HEK293 (cell line): ENCODE results near the gene ADAMTS4.

Experiments used
- TCF7L2 ChIP-seq: IDR thresholded peaks from 2 replicates; pipeline ENCODE4 v1.6.1; 2011; ENCODE audit warnings: low read depth, mild to moderate bottlenecking, inconsistent platforms, low read length, moderate library complexity, borderline replicate concordance
- ZNF19 ChIP-seq: fragments of 450-650 bp; formaldehyde crosslinking; IDR thresholded peaks from 2 replicates; pipeline ENCODE4; 2016; ENCODE audit warnings: missing biosample characterization, missing genetic modification characterization, low read depth
- ZNF23 ChIP-seq: fragments of 450-650 bp; formaldehyde crosslinking; IDR thresholded peaks from 2 replicates; pipeline ENCODE4 v1.5.1; 2016; ENCODE audit warnings: missing biosample characterization, missing genetic modification characterization, borderline replicate concordance
- ZNF521 ChIP-seq: fragments of 450-650 bp; formaldehyde crosslinking; IDR thresholded peaks from 2 replicates; pipeline ENCODE4 v1.5.1; 2017; ENCODE audit warnings: missing biosample characterization, mild to moderate bottlenecking, missing genetic modification characterization
- ZNF555 ChIP-seq: fragments of 450-650 bp; formaldehyde crosslinking; conservative IDR thresholded peaks from 2 replicates; pipeline ENCODE4 v1.5.1; 2017; ENCODE audit warnings: missing biosample characterization, mild to moderate bottlenecking, missing genetic modification characterization, inconsistent platforms
- TF ChIP-seq, protein P1 (sequence below): fragments of 450-650 bp; formaldehyde crosslinking; IDR thresholded peaks from 2 replicates; pipeline ENCODE4 v1.5.1; 2016; ENCODE audit warnings: missing biosample characterization, missing genetic modification characterization
- TF ChIP-seq, protein P2 (sequence below): fragments of 450-650 bp; formaldehyde crosslinking; IDR thresholded peaks from 2 replicates; pipeline ENCODE4 v1.5.1; 2016; ENCODE audit warnings: missing biosample characterization, missing genetic modification characterization
- TF ChIP-seq, protein P3 (sequence below): fragments of 450-650 bp; formaldehyde crosslinking; IDR thresholded peaks from 2 replicates; pipeline ENCODE4 v1.5.1; 2016; ENCODE audit warnings: missing biosample characterization, missing genetic modification characterization
- TF ChIP-seq, protein P4 (sequence below): fragments of 450-650 bp; formaldehyde crosslinking; IDR thresholded peaks from 2 replicates; pipeline ENCODE4 v1.5.1; 2016; ENCODE audit warnings: missing biosample characterization, missing genetic modification characterization
- TF ChIP-seq, protein P5 (sequence below): fragments of 450-650 bp; formaldehyde crosslinking; IDR thresholded peaks from 2 replicates; pipeline ENCODE4 v1.5.1; 2016; ENCODE audit warnings: missing biosample characterization, missing genetic modification characterization
- TF ChIP-seq, protein P6 (sequence below): fragments of 450-650 bp; formaldehyde crosslinking; IDR thresholded peaks from 2 replicates; pipeline ENCODE4 v1.5.0; 2017; ENCODE audit warnings: missing biosample characterization, missing genetic modification characterization, borderline replicate concordance
- TF ChIP-seq, protein P7 (sequence below): fragments of 450-650 bp; formaldehyde crosslinking; IDR thresholded peaks from 2 replicates; pipeline ENCODE4 v1.5.1; 2016; ENCODE audit warnings: missing biosample characterization, missing genetic modification characterization
- TF ChIP-seq, protein P8 (sequence below): fragments of 450-650 bp; formaldehyde crosslinking; IDR thresholded peaks from 2 replicates; pipeline ENCODE4 v1.5.1; 2016; ENCODE audit warnings: missing biosample characterization, missing genetic modification characterization

DNA sequence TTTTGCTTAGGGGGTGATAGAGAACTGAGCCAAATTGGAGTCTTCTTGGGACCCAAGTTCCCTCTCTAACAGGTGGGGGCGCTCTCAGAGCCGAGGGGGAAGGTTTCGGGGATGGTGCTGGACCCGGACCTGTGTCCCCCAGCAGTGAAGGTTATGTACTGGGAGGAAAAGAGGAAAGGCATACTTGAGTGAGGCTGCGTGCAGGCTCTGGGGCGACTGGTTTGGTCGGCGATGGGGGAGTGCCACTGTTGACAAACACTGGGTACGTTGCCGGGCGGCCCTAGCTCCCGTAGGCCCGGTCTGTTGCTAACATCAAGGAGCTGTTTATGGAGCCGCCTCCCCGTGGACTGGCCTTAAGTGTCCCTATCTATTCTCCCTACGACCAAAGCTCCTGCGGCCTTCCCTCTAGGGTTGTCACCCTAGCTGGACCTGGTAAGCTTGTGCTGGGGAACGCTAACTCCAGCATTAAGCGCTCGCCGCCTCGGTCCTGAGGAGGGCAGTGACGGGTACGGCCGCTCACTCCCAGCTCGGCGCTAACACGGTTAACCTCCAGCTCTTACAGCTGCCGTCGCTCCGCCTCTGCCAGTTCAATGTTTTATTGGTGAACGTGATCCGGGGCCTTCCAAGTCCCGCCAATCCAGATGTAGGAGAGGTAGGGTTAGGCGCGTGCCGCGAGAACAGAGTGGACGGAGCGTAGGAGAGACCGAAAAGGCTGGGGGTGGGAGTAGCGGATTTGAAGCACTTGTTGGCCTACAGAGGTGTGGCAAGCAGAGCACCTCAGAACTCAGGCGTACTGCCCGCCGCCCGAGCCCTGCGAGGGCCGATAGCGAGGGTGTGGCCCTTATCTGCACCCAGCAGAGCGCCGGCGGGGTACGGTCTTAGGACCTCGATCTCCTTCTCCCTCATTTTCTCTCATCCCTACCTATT, 32.8 kb downstream of the ADAMTS4 start, which contains the start of gene PPOX:
- TF ChIP-seq, protein P1, sequence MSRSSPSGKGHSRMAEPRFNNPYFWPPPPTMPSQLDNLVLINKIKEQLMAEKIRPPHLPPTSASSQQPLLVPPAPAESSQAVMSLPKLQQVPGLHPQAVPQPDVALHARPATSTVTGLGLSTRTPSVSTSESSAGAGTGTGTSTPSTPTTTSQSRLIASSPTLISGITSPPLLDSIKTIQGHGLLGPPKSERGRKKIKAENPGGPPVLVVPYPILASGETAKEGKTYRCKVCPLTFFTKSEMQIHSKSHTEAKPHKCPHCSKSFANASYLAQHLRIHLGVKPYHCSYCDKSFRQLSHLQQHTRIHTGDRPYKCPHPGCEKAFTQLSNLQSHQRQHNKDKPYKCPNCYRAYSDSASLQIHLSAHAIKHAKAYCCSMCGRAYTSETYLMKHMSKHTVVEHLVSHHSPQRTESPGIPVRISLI (tag by site-specific recombination) = no peak
- TF ChIP-seq, protein P2, sequence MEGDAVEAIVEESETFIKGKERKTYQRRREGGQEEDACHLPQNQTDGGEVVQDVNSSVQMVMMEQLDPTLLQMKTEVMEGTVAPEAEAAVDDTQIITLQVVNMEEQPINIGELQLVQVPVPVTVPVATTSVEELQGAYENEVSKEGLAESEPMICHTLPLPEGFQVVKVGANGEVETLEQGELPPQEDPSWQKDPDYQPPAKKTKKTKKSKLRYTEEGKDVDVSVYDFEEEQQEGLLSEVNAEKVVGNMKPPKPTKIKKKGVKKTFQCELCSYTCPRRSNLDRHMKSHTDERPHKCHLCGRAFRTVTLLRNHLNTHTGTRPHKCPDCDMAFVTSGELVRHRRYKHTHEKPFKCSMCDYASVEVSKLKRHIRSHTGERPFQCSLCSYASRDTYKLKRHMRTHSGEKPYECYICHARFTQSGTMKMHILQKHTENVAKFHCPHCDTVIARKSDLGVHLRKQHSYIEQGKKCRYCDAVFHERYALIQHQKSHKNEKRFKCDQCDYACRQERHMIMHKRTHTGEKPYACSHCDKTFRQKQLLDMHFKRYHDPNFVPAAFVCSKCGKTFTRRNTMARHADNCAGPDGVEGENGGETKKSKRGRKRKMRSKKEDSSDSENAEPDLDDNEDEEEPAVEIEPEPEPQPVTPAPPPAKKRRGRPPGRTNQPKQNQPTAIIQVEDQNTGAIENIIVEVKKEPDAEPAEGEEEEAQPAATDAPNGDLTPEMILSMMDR (tag by site-specific recombination) = peak; percentile 70
- TF ChIP-seq ZNF521 (tag by site-specific recombination) (no peak), ZNF555 (tag by site-specific recombination) (no peak), ZNF23 (no peak), ZNF19 (tag by site-specific recombination) (no peak), TCF7L2 (no peak; the same call in 1 of the 2 replicates)
- TF ChIP-seq, protein P3, sequence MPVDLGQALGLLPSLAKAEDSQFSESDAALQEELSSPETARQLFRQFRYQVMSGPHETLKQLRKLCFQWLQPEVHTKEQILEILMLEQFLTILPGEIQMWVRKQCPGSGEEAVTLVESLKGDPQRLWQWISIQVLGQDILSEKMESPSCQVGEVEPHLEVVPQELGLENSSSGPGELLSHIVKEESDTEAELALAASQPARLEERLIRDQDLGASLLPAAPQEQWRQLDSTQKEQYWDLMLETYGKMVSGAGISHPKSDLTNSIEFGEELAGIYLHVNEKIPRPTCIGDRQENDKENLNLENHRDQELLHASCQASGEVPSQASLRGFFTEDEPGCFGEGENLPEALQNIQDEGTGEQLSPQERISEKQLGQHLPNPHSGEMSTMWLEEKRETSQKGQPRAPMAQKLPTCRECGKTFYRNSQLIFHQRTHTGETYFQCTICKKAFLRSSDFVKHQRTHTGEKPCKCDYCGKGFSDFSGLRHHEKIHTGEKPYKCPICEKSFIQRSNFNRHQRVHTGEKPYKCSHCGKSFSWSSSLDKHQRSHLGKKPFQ = no peak
- TF ChIP-seq, protein P4, sequence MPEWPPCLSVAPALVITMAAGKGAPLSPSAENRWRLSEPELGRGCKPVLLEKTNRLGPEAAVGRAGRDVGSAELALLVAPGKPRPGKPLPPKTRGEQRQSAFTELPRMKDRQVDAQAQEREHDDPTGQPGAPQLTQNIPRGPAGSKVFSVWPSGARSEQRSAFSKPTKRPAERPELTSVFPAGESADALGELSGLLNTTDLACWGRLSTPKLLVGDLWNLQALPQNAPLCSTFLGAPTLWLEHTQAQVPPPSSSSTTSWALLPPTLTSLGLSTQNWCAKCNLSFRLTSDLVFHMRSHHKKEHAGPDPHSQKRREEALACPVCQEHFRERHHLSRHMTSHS (tag by site-specific recombination) = no peak
- TF ChIP-seq, protein P5, sequence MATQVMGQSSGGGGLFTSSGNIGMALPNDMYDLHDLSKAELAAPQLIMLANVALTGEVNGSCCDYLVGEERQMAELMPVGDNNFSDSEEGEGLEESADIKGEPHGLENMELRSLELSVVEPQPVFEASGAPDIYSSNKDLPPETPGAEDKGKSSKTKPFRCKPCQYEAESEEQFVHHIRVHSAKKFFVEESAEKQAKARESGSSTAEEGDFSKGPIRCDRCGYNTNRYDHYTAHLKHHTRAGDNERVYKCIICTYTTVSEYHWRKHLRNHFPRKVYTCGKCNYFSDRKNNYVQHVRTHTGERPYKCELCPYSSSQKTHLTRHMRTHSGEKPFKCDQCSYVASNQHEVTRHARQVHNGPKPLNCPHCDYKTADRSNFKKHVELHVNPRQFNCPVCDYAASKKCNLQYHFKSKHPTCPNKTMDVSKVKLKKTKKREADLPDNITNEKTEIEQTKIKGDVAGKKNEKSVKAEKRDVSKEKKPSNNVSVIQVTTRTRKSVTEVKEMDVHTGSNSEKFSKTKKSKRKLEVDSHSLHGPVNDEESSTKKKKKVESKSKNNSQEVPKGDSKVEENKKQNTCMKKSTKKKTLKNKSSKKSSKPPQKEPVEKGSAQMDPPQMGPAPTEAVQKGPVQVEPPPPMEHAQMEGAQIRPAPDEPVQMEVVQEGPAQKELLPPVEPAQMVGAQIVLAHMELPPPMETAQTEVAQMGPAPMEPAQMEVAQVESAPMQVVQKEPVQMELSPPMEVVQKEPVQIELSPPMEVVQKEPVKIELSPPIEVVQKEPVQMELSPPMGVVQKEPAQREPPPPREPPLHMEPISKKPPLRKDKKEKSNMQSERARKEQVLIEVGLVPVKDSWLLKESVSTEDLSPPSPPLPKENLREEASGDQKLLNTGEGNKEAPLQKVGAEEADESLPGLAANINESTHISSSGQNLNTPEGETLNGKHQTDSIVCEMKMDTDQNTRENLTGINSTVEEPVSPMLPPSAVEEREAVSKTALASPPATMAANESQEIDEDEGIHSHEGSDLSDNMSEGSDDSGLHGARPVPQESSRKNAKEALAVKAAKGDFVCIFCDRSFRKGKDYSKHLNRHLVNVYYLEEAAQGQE (tag by site-specific recombination) = no peak
- TF ChIP-seq, protein P6, sequence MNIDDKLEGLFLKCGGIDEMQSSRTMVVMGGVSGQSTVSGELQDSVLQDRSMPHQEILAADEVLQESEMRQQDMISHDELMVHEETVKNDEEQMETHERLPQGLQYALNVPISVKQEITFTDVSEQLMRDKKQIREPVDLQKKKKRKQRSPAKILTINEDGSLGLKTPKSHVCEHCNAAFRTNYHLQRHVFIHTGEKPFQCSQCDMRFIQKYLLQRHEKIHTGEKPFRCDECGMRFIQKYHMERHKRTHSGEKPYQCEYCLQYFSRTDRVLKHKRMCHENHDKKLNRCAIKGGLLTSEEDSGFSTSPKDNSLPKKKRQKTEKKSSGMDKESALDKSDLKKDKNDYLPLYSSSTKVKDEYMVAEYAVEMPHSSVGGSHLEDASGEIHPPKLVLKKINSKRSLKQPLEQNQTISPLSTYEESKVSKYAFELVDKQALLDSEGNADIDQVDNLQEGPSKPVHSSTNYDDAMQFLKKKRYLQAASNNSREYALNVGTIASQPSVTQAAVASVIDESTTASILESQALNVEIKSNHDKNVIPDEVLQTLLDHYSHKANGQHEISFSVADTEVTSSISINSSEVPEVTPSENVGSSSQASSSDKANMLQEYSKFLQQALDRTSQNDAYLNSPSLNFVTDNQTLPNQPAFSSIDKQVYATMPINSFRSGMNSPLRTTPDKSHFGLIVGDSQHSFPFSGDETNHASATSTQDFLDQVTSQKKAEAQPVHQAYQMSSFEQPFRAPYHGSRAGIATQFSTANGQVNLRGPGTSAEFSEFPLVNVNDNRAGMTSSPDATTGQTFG (tag by site-specific recombination) = no peak
- TF ChIP-seq, protein P7, sequence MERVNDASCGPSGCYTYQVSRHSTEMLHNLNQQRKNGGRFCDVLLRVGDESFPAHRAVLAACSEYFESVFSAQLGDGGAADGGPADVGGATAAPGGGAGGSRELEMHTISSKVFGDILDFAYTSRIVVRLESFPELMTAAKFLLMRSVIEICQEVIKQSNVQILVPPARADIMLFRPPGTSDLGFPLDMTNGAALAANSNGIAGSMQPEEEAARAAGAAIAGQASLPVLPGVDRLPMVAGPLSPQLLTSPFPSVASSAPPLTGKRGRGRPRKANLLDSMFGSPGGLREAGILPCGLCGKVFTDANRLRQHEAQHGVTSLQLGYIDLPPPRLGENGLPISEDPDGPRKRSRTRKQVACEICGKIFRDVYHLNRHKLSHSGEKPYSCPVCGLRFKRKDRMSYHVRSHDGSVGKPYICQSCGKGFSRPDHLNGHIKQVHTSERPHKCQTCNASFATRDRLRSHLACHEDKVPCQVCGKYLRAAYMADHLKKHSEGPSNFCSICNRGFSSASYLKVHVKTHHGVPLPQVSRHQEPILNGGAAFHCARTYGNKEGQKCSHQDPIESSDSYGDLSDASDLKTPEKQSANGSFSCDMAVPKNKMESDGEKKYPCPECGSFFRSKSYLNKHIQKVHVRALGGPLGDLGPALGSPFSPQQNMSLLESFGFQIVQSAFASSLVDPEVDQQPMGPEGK (tag by site-specific recombination) = peak; percentile 52; the same call in 1 of the 2 replicates
- TF ChIP-seq, protein P8, sequence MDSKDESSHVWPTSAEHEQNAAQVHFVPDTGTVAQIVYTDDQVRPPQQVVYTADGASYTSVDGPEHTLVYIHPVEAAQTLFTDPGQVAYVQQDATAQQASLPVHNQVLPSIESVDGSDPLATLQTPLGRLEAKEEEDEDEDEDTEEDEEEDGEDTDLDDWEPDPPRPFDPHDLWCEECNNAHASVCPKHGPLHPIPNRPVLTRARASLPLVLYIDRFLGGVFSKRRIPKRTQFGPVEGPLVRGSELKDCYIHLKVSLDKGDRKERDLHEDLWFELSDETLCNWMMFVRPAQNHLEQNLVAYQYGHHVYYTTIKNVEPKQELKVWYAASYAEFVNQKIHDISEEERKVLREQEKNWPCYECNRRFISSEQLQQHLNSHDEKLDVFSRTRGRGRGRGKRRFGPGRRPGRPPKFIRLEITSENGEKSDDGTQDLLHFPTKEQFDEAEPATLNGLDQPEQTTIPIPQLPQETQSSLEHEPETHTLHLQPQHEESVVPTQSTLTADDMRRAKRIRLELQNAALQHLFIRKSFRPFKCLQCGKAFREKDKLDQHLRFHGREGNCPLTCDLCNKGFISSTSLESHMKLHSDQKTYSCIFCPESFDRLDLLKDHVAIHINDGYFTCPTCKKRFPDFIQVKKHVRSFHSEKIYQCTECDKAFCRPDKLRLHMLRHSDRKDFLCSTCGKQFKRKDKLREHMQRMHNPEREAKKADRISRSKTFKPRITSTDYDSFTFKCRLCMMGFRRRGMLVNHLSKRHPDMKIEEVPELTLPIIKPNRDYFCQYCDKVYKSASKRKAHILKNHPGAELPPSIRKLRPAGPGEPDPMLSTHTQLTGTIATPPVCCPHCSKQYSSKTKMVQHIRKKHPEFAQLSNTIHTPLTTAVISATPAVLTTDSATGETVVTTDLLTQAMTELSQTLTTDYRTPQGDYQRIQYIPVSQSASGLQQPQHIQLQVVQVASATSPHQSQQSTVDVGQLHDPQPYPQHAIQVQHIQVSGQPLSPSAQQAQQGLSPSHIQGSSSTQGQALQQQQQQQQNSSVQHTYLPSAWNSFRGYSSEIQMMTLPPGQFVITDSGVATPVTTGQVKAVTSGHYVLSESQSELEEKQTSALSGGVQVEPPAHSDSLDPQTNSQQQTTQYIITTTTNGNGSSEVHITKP (tag by site-specific recombination) = peak; percentile 99
